Neural cell (in vitro differentiated cells): ENCODE results near the gene ADORA1. TPM values are rescaled to one million over a fixed set of nuclear protein-coding genes. Genes with fewer than 3 reads are reported as not detected.

Experiments used
- H2AFZ ChIP-seq: fragments of 200-600, 300-800 bp; sonication (generic), shearing (Covaris generic); 2 replicates; pipeline ENCODE4 v1.6.0; 2014; ENCODE audit warnings: low read depth, mild to moderate bottlenecking, antibody characterized with exemption, low read length, moderate library complexity
- H3F3A ChIP-seq: fragments of 200-600 bp; shearing (Covaris generic); 2 replicates; pipeline ENCODE4 v1.6.1; 2016; ENCODE audit warnings: mild to moderate bottlenecking, moderate library complexity, mixed read lengths, antibody characterized with exemption, low read length; ENCODE audit not compliant: insufficient read depth, poor library complexity, severe bottlenecking
- H3K27ac ChIP-seq: fragments of 200-600, 300-800 bp; sonication (generic), shearing (Covaris generic); 2 replicates; pipeline ENCODE4 v1.5.1; 2014; ENCODE audit warnings: mild to moderate bottlenecking, low read length, moderate library complexity
- H3K27me3 ChIP-seq: fragments of 300-800, 200-600 bp; sonication (generic), shearing (Covaris generic); 2 replicates; pipeline ENCODE4 v1.6.0; 2014; ENCODE audit warnings: mild to moderate bottlenecking, low read depth, low read length, moderate library complexity; ENCODE audit not compliant: insufficient read depth
- H3K36me3 ChIP-seq: fragments of 300-800, 200-600 bp; sonication (generic), shearing (Covaris generic); 2 replicates; pipeline ENCODE4 v1.5.1; 2014; ENCODE audit warnings: mild to moderate bottlenecking, antibody characterized with exemption, low read length, moderate library complexity; ENCODE audit not compliant: insufficient read depth
- H3K4me2 ChIP-seq: fragments of 300-800, 200-600 bp; sonication (generic), shearing (Covaris generic); 2 replicates; pipeline ENCODE4 v1.6.0; 2014; ENCODE audit warnings: mild to moderate bottlenecking, low read length
- H3K4me3 ChIP-seq: fragments of 300-800, 200-600 bp; sonication (generic), shearing (Covaris generic); 2 replicates; pipeline ENCODE4 v1.5.1; 2014; ENCODE audit warnings: mild to moderate bottlenecking, low read length, moderate library complexity
- H3K79me2 ChIP-seq: fragments of 200-600 bp; shearing (Covaris generic); replicated peaks from 2 replicates; pipeline ENCODE4 v1.6.0; 2014; ENCODE audit warnings: mild to moderate bottlenecking, low read length, moderate library complexity; ENCODE audit not compliant: insufficient read depth
- H3K9ac ChIP-seq: fragments of 300-800, 200-600 bp; sonication (generic), shearing (Covaris generic); 2 replicates; pipeline ENCODE4 v1.6.1; 2016; ENCODE audit warnings: mild to moderate bottlenecking, low read length, mixed read lengths
- H3K9me2 ChIP-seq: fragments of 200-600 bp; shearing (Covaris generic); 2 replicates; pipeline ENCODE4 v1.6.1; 2016; ENCODE audit warnings: mild to moderate bottlenecking, low read length, mixed read lengths; ENCODE audit not compliant: insufficient read depth
- H3K9me3 ChIP-seq: fragments of 200-600, 300-800 bp; sonication (generic), shearing (Covaris generic); 2 replicates; pipeline ENCODE4 v1.6.1; 2016; ENCODE audit warnings: mild to moderate bottlenecking, mixed run types, low read length, moderate library complexity, mixed read lengths
- H4K20me1 ChIP-seq: fragments of 200-600 bp; shearing (Covaris generic); 2 replicates; pipeline ENCODE4 v1.6.1; 2016; ENCODE audit warnings: mild to moderate bottlenecking, mixed run types; ENCODE audit not compliant: insufficient read depth
- EP300 ChIP-seq: fragments of 450-650 bp; conservative IDR thresholded peaks from 2 replicates; pipeline ENCODE4 v1.6.1; 2014; ENCODE audit warnings: antibody characterized with exemption, mild to moderate bottlenecking, moderate library complexity; ENCODE audit not compliant: poor library complexity, severe bottlenecking
- EZH2 ChIP-seq: fragments of 200-600, 300-800 bp; shearing (Covaris generic), sonication (generic); IDR thresholded peaks from 2 replicates; pipeline ENCODE4 v1.6.1; 2014; ENCODE audit warnings: antibody characterized with exemption, low read length, borderline replicate concordance, mild to moderate bottlenecking; ENCODE audit not compliant: insufficient read depth, poor library complexity, severe bottlenecking
- MXI1 ChIP-seq: fragments of 450-650 bp; conservative IDR thresholded peaks from 2 replicates; pipeline ENCODE4 v1.6.1; 2014; ENCODE audit warnings: antibody characterized with exemption, mild to moderate bottlenecking; ENCODE audit not compliant: poor library complexity, severe bottlenecking
- POLR2AphosphoS5 ChIP-seq: IDR thresholded peaks from 2 replicates; pipeline ENCODE4 v1.6.1; 2012
- RAD21 ChIP-seq: fragments of 450-650 bp; conservative IDR thresholded peaks from 2 replicates; pipeline ENCODE4 v1.6.1; 2014; ENCODE audit warnings: antibody characterized with exemption, mild to moderate bottlenecking, moderate library complexity
- SMC3 ChIP-seq: fragments of 450-650 bp; conservative IDR thresholded peaks from 2 replicates; pipeline ENCODE4 v1.6.1; 2014; ENCODE audit warnings: antibody characterized with exemption, mild to moderate bottlenecking, moderate library complexity; ENCODE audit not compliant: poor library complexity
- TAF1 ChIP-seq: IDR thresholded peaks from 2 replicates; pipeline ENCODE4 v1.6.1; 2012; ENCODE audit warnings: low read depth
- polyA plus RNA-seq: library from polyadenylated mRNA; depleted of rRNA; stranded (reverse); fragments of >200 nt; gene quantifications from 2 replicates; pipeline ENCODE4 v1.2.3, GENCODE V29; 2014
- TF ChIP-seq, protein P1 (sequence below): IDR thresholded peaks from 2 replicates; pipeline ENCODE4 v1.6.1; 2012; ENCODE audit warnings: borderline replicate concordance
- TF ChIP-seq, protein P2 (sequence below): fragments of 450-650 bp; IDR thresholded peaks from 2 replicates; pipeline ENCODE4 v1.5.1; 2014; ENCODE audit warnings: antibody characterized with exemption, mild to moderate bottlenecking, moderate library complexity; ENCODE audit not compliant: poor library complexity, severe bottlenecking

Gene ADORA1
- polyA plus RNA-seq, 1 donor from 2014 or later = 7.2 TPM

DNA sequence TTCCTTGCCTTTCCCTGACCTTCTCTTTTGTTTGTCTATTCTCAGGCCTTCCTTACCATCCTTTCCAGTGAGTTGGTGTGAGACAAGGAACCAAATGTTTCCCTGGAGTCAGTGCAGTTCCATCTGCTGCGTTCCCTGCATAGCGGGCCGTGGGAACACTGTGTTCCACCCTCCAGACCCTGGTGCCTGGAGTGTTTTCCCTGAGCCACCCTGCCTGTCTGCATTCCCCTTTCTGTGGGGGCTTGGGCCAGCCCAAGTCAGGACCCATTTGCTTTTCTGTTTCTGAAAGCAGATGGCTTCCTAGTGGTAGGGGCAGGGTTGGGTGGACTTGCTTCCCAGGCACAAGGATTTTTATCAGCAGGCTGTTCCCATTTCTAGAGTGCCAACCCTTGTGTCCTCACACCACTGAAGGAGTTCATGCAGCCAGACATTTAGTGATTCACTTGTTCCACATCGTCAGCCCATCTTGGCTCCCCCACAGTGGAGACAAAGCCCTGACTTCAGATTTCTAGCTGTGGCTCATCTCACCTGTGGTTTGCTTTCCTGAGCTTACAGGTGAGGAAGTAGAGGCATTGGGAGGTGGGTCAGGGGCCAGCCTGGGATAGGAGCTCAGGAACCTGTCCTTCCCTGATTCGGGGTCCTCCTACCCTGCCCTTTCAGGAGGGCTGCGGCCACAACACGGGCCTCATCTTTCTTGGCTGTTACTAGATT is 27.6 kb upstream of the ADORA1 start:
- Histone ChIP-seq H3K79me2 (no peaks in the 10 kb centered on the region), H4K20me1 (no peaks in the 10 kb centered on the region), H3K4me3 (no peak overlapping the region), H3F3A (no peaks in the 10 kb centered on the region), H3K4me2 (no peak overlapping the region), H3K9me2 (no peaks in the 10 kb centered on the region), H3K9me3 (peaks cover 6% of the 10 kb centered on the region), H3K27me3 (no peaks in the 10 kb centered on the region), H3K9ac (no peak overlapping the region), H3K36me3 (no peaks in the 10 kb centered on the region), H3K27ac (no peak overlapping the region), H2AFZ (no peak overlapping the region)
- TF ChIP-seq, protein P1, sequence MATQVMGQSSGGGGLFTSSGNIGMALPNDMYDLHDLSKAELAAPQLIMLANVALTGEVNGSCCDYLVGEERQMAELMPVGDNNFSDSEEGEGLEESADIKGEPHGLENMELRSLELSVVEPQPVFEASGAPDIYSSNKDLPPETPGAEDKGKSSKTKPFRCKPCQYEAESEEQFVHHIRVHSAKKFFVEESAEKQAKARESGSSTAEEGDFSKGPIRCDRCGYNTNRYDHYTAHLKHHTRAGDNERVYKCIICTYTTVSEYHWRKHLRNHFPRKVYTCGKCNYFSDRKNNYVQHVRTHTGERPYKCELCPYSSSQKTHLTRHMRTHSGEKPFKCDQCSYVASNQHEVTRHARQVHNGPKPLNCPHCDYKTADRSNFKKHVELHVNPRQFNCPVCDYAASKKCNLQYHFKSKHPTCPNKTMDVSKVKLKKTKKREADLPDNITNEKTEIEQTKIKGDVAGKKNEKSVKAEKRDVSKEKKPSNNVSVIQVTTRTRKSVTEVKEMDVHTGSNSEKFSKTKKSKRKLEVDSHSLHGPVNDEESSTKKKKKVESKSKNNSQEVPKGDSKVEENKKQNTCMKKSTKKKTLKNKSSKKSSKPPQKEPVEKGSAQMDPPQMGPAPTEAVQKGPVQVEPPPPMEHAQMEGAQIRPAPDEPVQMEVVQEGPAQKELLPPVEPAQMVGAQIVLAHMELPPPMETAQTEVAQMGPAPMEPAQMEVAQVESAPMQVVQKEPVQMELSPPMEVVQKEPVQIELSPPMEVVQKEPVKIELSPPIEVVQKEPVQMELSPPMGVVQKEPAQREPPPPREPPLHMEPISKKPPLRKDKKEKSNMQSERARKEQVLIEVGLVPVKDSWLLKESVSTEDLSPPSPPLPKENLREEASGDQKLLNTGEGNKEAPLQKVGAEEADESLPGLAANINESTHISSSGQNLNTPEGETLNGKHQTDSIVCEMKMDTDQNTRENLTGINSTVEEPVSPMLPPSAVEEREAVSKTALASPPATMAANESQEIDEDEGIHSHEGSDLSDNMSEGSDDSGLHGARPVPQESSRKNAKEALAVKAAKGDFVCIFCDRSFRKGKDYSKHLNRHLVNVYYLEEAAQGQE = no peak
- TF ChIP-seq EP300 (no peak), SMC3 (no peak), MXI1 (no peak), TAF1 (no peak), POLR2AphosphoS5 (no peak), EZH2 (no peak), RAD21 (no peak)
- TF ChIP-seq, protein P2, sequence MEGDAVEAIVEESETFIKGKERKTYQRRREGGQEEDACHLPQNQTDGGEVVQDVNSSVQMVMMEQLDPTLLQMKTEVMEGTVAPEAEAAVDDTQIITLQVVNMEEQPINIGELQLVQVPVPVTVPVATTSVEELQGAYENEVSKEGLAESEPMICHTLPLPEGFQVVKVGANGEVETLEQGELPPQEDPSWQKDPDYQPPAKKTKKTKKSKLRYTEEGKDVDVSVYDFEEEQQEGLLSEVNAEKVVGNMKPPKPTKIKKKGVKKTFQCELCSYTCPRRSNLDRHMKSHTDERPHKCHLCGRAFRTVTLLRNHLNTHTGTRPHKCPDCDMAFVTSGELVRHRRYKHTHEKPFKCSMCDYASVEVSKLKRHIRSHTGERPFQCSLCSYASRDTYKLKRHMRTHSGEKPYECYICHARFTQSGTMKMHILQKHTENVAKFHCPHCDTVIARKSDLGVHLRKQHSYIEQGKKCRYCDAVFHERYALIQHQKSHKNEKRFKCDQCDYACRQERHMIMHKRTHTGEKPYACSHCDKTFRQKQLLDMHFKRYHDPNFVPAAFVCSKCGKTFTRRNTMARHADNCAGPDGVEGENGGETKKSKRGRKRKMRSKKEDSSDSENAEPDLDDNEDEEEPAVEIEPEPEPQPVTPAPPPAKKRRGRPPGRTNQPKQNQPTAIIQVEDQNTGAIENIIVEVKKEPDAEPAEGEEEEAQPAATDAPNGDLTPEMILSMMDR = no peak

DNA sequence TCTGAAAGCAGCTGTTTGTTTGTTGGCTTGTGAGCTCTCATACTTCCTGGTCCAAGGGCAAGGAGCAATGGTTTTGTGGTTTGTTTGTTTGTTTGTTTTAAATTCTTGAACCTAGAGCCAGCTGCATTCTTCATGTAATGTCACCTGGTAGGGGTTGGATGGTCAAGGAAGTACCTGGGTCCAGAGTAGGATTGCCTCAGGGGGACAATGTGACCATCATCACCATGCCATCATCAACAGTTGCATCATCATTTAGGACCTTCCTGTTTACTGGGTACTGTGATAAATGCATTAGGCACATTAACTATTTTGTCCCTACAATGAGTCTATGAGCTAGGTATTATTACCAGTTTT is 27.0 kb upstream of the ADORA1 start:
- no peak overlapping the region for H3K27ac ChIP-seq
- no peaks in the 10 kb centered on the region for H3K9me2 ChIP-seq
- H3K4me2 ChIP-seq = no peak overlapping the region
- peaks cover under 1% of the 10 kb centered on the region for H3K9me3 ChIP-seq
- H4K20me1 ChIP-seq = no peaks in the 10 kb centered on the region
- TF ChIP-seq, protein P2 = no peak
- TF ChIP-seq RAD21 (no peak), SMC3 (no peak)
- no peak overlapping the region for H2AFZ ChIP-seq
- no peaks in the 10 kb centered on the region for H3K79me2 ChIP-seq
- no peak overlapping the region for H3K4me3 ChIP-seq
- H3F3A ChIP-seq = no peaks in the 10 kb centered on the region
- H3K36me3 ChIP-seq = no peaks in the 10 kb centered on the region
- no peak overlapping the region for H3K9ac ChIP-seq
- no peaks in the 10 kb centered on the region for H3K27me3 ChIP-seq
